SK-N-SH (cell line): ENCODE measurements around the gene DHRS9. TPM values are rescaled to one million over a fixed set of nuclear protein-coding genes. Genes with fewer than 3 reads are reported as not detected.

ENCODE experiments used
- CTCF ChIA-PET: fragments of 300-600, 350-600 bp; formaldehyde crosslinking; extraction: SDS; loops from one replicate; lab custom pipeline; 2021; lab: Yijun Ruan, JAX
- POLR2A ChIA-PET: fragments of 350-600 bp; sonication (Branson Sonifier 250); formaldehyde crosslinking; extraction: SDS; loops from one replicate; lab custom pipeline; 2020; ENCODE audit warnings: antibody characterized with exemption, inconsistent platforms; lab: Yijun Ruan, JAX
- DNase-seq: peaks from one replicate; pipeline ENCODE4 v3.0.0; 2012
- H2AFZ ChIP-seq: fragments of 200-600 bp; sonication (generic); 2 replicates; pipeline ENCODE4 v1.8.1; 2016; ENCODE audit warnings: antibody characterized with exemption, mild to moderate bottlenecking, low read depth
- H3F3A ChIP-seq: fragments of 200-600 bp; sonication (generic); replicated peaks from 2 replicates; pipeline ENCODE3; 2016; ENCODE audit warnings: antibody characterized with exemption, mild to moderate bottlenecking; ENCODE audit not compliant: insufficient read depth
- H3K27ac ChIP-seq, 2 experiments: fragments of 200-500 bp in 1 of 2; fragments of 200-600 bp in 1 of 2; sonication (Bioruptor generic) in 1 of 2; sonication (generic), shearing (Covaris generic) in 1 of 2; 2 replicates each; pipeline versions ENCODE4 v1.5.1 to v1.6.1; 2014 to 2016; ENCODE audit warnings: low read depth in 2 of 2, inconsistent platforms in 1 of 2, low read length in 1 of 2, mild to moderate bottlenecking in 1 of 2, mixed read lengths in 1 of 2
- H3K27me3 ChIP-seq: fragments of 200-600 bp; sonication (generic), shearing (Covaris generic); 2 replicates; pipeline ENCODE4 v1.6.1; 2016; ENCODE audit warnings: mixed run types; ENCODE audit not compliant: insufficient read depth
- H3K36me3 ChIP-seq, 2 experiments: fragments of 200-500 bp in 1 of 2; fragments of 200-600 bp in 1 of 2; sonication (Bioruptor generic) in 1 of 2; sonication (generic) in 1 of 2; replicated peaks in 1 of 2; 2 replicates each; pipeline versions ENCODE3 to v1.5.1; 2014 to 2016; ENCODE audit warnings: low read length in 1 of 2, mild to moderate bottlenecking in 1 of 2; ENCODE audit not compliant: insufficient read depth in 2 of 2, control insufficient read depth in 1 of 2
- H3K4me1 ChIP-seq, 2 experiments: fragments of 200-500 bp in 1 of 2; fragments of 200-600 bp in 1 of 2; sonication (Bioruptor generic) in 1 of 2; sonication (generic), shearing (Covaris generic) in 1 of 2; 2 replicates each; pipeline versions ENCODE4 v1.5.1 to v1.6.1; 2014 to 2016; ENCODE audit warnings: low read depth in 1 of 2, low read length in 1 of 2, mixed run types in 1 of 2; ENCODE audit not compliant: insufficient read depth in 2 of 2, control insufficient read depth in 1 of 2
- H3K4me2 ChIP-seq: fragments of 200-600 bp; sonication (generic), shearing (Covaris generic); 2 replicates; pipeline ENCODE4 v1.6.1; 2017; ENCODE audit warnings: mixed run types
- H3K4me3 ChIP-seq, 2 experiments: fragments of 200-500 bp in 1 of 2; fragments of 200-600 bp in 1 of 2; sonication (Bioruptor generic) in 1 of 2; sonication (generic), shearing (Covaris generic) in 1 of 2; 2 replicates each; pipeline versions ENCODE4 v1.5.1 to v1.8.1; 2014 to 2016; ENCODE audit warnings: low read depth in 2 of 2, inconsistent platforms in 1 of 2, low read length in 1 of 2, mild to moderate bottlenecking in 1 of 2, mixed read lengths in 1 of 2, moderate library complexity in 1 of 2
- H3K79me2 ChIP-seq: fragments of 200-600 bp; sonication (generic); 2 replicates; pipeline ENCODE4 v1.8.1; 2017; ENCODE audit warnings: mild to moderate bottlenecking; ENCODE audit not compliant: insufficient read depth
- H3K9ac ChIP-seq: fragments of 200-600 bp; sonication (generic); 2 replicates; pipeline ENCODE4 v1.6.1; 2017; ENCODE audit warnings: mixed run types
- H3K9me2 ChIP-seq: fragments of 200-600 bp; sonication (generic); 2 replicates; pipeline ENCODE4 v1.6.1; 2017; ENCODE audit warnings: mixed run types
- H3K9me3 ChIP-seq: fragments of 200-600 bp; sonication (generic); 2 replicates; pipeline ENCODE4 v1.6.1; 2017; ENCODE audit warnings: mixed run types, mild to moderate bottlenecking, moderate library complexity
- H4K20me1 ChIP-seq: fragments of 200-600 bp; sonication (generic); 2 replicates; pipeline ENCODE4 v1.6.1; 2017; ENCODE audit warnings: mild to moderate bottlenecking, mixed run types; ENCODE audit not compliant: insufficient read depth
- CHD2 ChIP-seq: fragments of 150-350 bp; IDR thresholded peaks from 2 replicates; pipeline ENCODE4 v1.6.1; 2018; ENCODE audit warnings: low read length; ENCODE audit not compliant: partially characterized antibody
- ELF1 ChIP-seq: IDR thresholded peaks from 2 replicates; pipeline ENCODE4 v1.4.0; 2012
- EZH2phosphoT487 ChIP-seq: fragments of 200-600 bp; sonication (generic); IDR thresholded peaks from 2 replicates; pipeline ENCODE4 v1.6.1; 2017; ENCODE audit warnings: low read depth, mixed run types, mild to moderate bottlenecking, antibody characterized with exemption, moderate library complexity, borderline replicate concordance
- FOSL2 ChIP-seq: IDR thresholded peaks from 2 replicates; pipeline ENCODE4 v1.4.0; 2012; ENCODE audit warnings: low read depth, mild to moderate bottlenecking, moderate library complexity, borderline replicate concordance
- FOXM1 ChIP-seq: IDR thresholded peaks from 2 replicates; pipeline ENCODE4 v1.4.0; 2012; ENCODE audit warnings: low read depth, mild to moderate bottlenecking
- GATA2 ChIP-seq: sonication (generic); formaldehyde crosslinking; IDR thresholded peaks from 2 replicates; pipeline ENCODE4 v1.5.0; 2020; ENCODE audit warnings: mild to moderate bottlenecking, missing genetic modification reagents
- JUND ChIP-seq: IDR thresholded peaks from 2 replicates; pipeline ENCODE4 v1.4.0; 2012
- MXI1 ChIP-seq: IDR thresholded peaks from 2 replicates; pipeline ENCODE4 v1.6.1; 2012; ENCODE audit warnings: mild to moderate bottlenecking, low read depth, low read length, improper control_type of control experiment
- NRF1 ChIP-seq: IDR thresholded peaks from 2 replicates; pipeline ENCODE4 v1.6.1; 2012; ENCODE audit warnings: low read depth, mild to moderate bottlenecking, low read length
- POLR2AphosphoS5 ChIP-seq: IDR thresholded peaks from 2 replicates; pipeline ENCODE4 v1.6.1; 2012; ENCODE audit warnings: low read depth, low read length
- RAD21 ChIP-seq: IDR thresholded peaks from 2 replicates; pipeline ENCODE4 v1.6.1; 2012; ENCODE audit warnings: mild to moderate bottlenecking, low read length
- RXRA ChIP-seq: IDR thresholded peaks from 2 replicates; pipeline ENCODE4 v1.4.0; 2012; ENCODE audit warnings: low read depth, mild to moderate bottlenecking, borderline replicate concordance
- SIN3A ChIP-seq: IDR thresholded peaks from 2 replicates; pipeline ENCODE4 v1.6.1; 2012; ENCODE audit warnings: low read depth, mild to moderate bottlenecking, low read length, moderate library complexity, borderline replicate concordance
- TCF12 ChIP-seq: IDR thresholded peaks from 2 replicates; pipeline ENCODE4 v1.4.0; 2012
- TEAD4 ChIP-seq: IDR thresholded peaks from 2 replicates; pipeline ENCODE4 v1.4.0; 2012; ENCODE audit warnings: mild to moderate bottlenecking, borderline replicate concordance; ENCODE audit not compliant: insufficient read depth
- YY1 ChIP-seq: IDR thresholded peaks from 2 replicates; pipeline ENCODE4 v1.4.0; 2012; ENCODE audit warnings: low read depth, mild to moderate bottlenecking
- WGBS: methylation state at CpG from one replicate; pipeline ENCODE4 v1.1.6; 2017; ENCODE audit warnings: low lambda C conversion rate; 5-methylcytosine and 5-hydroxymethylcytosine counted together
- polyA plus RNA-seq, 3 experiments: library from polyadenylated mRNA; depleted of rRNA; stranded (reverse); fragments of >200 nt; gene quantifications; 2 replicates each; pipeline ENCODE4 v1.2.3, GENCODE V29; 2012
- TF ChIP-seq, protein P1 (sequence below): IDR thresholded peaks from 2 replicates; pipeline ENCODE4 v1.4.0; 2012; ENCODE audit warnings: low read depth, borderline replicate concordance
- TF ChIP-seq, protein P2 (sequence below): fragments of 200-600 bp; sonication (generic); IDR thresholded peaks from 2 replicates; pipeline ENCODE4 v1.6.1; 2017; ENCODE audit warnings: antibody characterized with exemption, mild to moderate bottlenecking, moderate library complexity
- TF ChIP-seq, protein P3 (sequence below): IDR thresholded peaks from 2 replicates; pipeline ENCODE4; 2012
- TF ChIP-seq, protein P4 (sequence below): fragments of 150-350 bp; IDR thresholded peaks from 2 replicates; pipeline ENCODE4 v1.6.1; 2017; ENCODE audit warnings: antibody characterized with exemption, low read length, low read depth, borderline replicate concordance
- TF ChIP-seq, protein P5 (sequence below): IDR thresholded peaks from 2 replicates; pipeline ENCODE4 v1.4.0; 2012; ENCODE audit warnings: low read depth

Gene DHRS9
- polyA plus RNA-seq, 1 of the 3 experiments (the other 2 are of a cell fraction) = not detected

DNA sequence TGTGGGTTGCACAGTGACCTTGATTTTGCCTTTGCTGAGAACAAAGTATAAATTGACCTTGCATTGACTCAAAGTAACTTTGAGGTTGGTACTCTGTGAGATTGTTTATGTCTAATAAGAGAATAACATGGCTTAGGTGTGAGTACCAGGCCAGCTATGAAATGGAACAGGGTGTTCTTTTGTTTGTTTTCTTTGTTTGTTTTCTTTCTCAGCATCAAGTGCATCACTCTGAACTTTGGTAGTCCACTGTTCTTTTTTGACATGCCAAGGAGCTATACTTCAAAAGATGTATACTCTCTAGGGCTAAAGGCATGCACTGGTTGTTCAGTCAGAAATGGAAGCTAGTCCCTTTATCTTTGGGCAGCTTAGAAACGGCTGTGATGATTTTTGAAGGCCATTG lies 43.3 kb upstream of the DHRS9 start:
- POLR2A ChIA-PET = no interaction called here

DNA sequence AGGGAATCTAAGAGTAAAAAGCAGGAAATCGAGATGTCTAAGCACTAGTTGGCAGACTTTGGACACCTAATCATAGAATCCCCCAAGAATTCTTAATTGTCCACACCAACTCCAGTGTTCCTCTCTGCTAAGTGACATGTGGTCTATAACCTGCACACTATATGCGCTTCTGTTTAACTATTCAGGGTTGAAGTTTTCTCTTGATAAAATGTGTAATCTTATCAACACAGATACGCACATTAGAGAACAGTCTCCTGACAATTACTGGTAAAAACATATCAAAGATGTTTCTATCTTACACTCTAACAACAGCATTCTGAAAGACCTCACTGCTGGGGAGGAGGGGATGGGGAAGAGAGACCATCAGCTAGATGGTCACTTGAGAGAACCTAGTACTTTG lies 42.1 kb upstream of the DHRS9 start:
- CTCF ChIA-PET = no interaction called here
- POLR2A ChIA-PET = no interaction called here
- WGBS = 38% methylated on average over 3 of the region's 3 CpGs
- no peak overlapping the region for H3K4me3 ChIP-seq
- no peaks in the 10 kb centered on the region for H4K20me1 ChIP-seq
- H3K27ac ChIP-seq = no peak overlapping the region
- H3K79me2 ChIP-seq = no peaks in the 10 kb centered on the region
- no peaks in the 10 kb centered on the region for H3K4me1 ChIP-seq
- no peak for DNase-seq
- H3K4me2 ChIP-seq = no peak overlapping the region
- no peaks in the 10 kb centered on the region for H3K36me3 ChIP-seq
- H3K9me3 ChIP-seq = no peaks in the 10 kb centered on the region
- no peaks in the 10 kb centered on the region; the same call in 1 of the 2 replicates for H3K9me2 ChIP-seq
- H3F3A ChIP-seq = no peaks in the 10 kb centered on the region
- TF ChIP-seq, protein P1, sequence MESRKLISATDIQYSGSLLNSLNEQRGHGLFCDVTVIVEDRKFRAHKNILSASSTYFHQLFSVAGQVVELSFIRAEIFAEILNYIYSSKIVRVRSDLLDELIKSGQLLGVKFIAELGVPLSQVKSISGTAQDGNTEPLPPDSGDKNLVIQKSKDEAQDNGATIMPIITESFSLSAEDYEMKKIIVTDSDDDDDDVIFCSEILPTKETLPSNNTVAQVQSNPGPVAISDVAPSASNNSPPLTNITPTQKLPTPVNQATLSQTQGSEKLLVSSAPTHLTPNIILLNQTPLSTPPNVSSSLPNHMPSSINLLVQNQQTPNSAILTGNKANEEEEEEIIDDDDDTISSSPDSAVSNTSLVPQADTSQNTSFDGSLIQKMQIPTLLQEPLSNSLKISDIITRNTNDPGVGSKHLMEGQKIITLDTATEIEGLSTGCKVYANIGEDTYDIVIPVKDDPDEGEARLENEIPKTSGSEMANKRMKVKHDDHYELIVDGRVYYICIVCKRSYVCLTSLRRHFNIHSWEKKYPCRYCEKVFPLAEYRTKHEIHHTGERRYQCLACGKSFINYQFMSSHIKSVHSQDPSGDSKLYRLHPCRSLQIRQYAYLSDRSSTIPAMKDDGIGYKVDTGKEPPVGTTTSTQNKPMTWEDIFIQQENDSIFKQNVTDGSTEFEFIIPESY = no peak
- TF ChIP-seq, protein P2, sequence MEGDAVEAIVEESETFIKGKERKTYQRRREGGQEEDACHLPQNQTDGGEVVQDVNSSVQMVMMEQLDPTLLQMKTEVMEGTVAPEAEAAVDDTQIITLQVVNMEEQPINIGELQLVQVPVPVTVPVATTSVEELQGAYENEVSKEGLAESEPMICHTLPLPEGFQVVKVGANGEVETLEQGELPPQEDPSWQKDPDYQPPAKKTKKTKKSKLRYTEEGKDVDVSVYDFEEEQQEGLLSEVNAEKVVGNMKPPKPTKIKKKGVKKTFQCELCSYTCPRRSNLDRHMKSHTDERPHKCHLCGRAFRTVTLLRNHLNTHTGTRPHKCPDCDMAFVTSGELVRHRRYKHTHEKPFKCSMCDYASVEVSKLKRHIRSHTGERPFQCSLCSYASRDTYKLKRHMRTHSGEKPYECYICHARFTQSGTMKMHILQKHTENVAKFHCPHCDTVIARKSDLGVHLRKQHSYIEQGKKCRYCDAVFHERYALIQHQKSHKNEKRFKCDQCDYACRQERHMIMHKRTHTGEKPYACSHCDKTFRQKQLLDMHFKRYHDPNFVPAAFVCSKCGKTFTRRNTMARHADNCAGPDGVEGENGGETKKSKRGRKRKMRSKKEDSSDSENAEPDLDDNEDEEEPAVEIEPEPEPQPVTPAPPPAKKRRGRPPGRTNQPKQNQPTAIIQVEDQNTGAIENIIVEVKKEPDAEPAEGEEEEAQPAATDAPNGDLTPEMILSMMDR = no peak
- TF ChIP-seq, protein P3, sequence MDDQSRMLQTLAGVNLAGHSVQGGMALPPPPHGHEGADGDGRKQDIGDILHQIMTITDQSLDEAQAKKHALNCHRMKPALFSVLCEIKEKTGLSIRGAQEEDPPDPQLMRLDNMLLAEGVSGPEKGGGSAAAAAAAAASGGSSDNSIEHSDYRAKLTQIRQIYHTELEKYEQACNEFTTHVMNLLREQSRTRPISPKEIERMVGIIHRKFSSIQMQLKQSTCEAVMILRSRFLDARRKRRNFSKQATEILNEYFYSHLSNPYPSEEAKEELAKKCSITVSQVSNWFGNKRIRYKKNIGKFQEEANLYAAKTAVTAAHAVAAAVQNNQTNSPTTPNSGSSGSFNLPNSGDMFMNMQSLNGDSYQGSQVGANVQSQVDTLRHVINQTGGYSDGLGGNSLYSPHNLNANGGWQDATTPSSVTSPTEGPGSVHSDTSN = no peak
- TF ChIP-seq ELF1 (no peak), RXRA (no peak)
- H3K9ac ChIP-seq = no peak overlapping the region
- no peak overlapping the region for H2AFZ ChIP-seq
- no peaks in the 10 kb centered on the region for H3K27me3 ChIP-seq

More for the DNA sequence above, 43.3 kb upstream of the DHRS9 start:
- H3K4me2 ChIP-seq = no peak overlapping the region
- H3K79me2 ChIP-seq = no peaks in the 10 kb centered on the region
- no peaks in the 10 kb centered on the region for H3K4me1 ChIP-seq
- H3K36me3 ChIP-seq = no peaks in the 10 kb centered on the region
- TF ChIP-seq MXI1 (no peak), CHD2 (no peak), TEAD4 (no peak), TCF12 (no peak), FOXM1 (no peak), EZH2phosphoT487 (no peak), GATA2 (no peak), FOSL2 (no peak), YY1 (no peak), JUND (no peak), RAD21 (no peak), NRF1 (no peak), RXRA (no peak), ELF1 (no peak), SIN3A (no peak), POLR2AphosphoS5 (no peak)
- TF ChIP-seq, protein P4, sequence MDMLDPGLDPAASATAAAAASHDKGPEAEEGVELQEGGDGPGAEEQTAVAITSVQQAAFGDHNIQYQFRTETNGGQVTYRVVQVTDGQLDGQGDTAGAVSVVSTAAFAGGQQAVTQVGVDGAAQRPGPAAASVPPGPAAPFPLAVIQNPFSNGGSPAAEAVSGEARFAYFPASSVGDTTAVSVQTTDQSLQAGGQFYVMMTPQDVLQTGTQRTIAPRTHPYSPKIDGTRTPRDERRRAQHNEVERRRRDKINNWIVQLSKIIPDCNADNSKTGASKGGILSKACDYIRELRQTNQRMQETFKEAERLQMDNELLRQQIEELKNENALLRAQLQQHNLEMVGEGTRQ = no peak
- TF ChIP-seq, protein P1 = no peak
- TF ChIP-seq, protein P3 = no peak
- TF ChIP-seq, protein P5, sequence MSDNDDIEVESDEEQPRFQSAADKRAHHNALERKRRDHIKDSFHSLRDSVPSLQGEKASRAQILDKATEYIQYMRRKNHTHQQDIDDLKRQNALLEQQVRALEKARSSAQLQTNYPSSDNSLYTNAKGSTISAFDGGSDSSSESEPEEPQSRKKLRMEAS = no peak
- TF ChIP-seq, all 33 proteins: peak for 0
- no peak for DNase-seq
- Histone ChIP-seq H3K27me3 (no peaks in the 10 kb centered on the region), H4K20me1 (no peaks in the 10 kb centered on the region), H3K9me2 (peaks cover 5% of the 10 kb centered on the region; the same call in 1 of the 2 replicates), H3K9ac (no peak overlapping the region), H3F3A (peaks cover 3% of the 10 kb centered on the region), H3K4me3 (no peak overlapping the region), H2AFZ (no peak overlapping the region), H3K27ac (no peak overlapping the region), H3K9me3 (no peaks in the 10 kb centered on the region)
- WGBS = 20% methylated on average over 1 of the region's 1 CpG
- CTCF ChIA-PET = no interaction called here
